Measurements from ENCODE around the gene AHNAK. TPM values are rescaled to one million over a fixed set of nuclear protein-coding genes. Genes with fewer than 3 reads are reported as not detected.

Gene AHNAK
- total and polyA plus RNA-seq, 8 donors, result 37.4 to 693 (median 554) TPM

DNA sequence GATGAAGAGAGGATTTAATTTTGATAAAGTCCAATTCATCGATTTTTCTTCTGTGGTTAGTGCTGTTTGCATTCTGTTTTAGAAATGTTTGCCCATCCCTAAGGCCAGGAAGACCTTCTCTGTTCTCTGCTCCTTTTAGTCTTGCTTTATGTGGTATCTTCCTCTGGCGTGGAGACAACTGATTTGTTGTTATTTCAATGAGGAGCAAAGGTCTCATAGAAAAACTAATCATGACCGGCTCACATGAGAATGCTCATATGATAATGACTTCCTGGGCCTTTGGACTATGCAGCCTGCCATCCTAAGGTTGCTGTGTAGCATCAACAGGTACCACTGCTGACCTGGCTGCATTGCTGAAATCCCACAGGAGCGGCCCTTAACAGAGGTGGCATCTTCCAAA, 108.0 kb downstream of the AHNAK start:
- H3K9me3 ChIP-seq, result no peaks in the 10 kb centered on the region
- WGBS, 5 donors, result 59 to 79% (median 67%) methylated on average over 4 of the region's 4 CpGs

DNA sequence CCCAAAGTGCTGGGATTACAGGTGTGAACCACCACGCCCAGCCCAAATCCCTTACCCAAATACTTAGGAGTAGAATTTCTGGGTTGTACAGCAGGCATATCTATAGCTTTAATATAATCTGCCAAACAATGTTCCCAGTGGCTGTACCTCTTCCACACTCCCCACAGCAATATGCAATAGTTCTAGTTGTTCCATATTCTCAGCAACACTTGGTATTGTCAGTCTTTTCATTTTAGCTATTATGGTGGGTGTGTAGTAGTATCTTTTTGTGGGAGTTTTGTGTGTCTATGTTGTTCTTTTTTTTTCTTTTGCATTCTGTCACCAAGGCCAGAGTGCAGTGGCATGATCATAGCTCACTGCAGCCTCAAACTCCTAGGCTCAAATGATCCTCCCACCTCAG, 109.0 kb downstream of the AHNAK start:
- intact Hi-C loops (cut with DNase I; ENCODE audit: low total_unique reads), result no loop called here
- no peaks in the 10 kb centered on the region for H3K36me3 ChIP-seq
- no peak for DNase-seq
- H3K4me3 ChIP-seq, result no peak overlapping the region
- 43 to 100% (median 84%) methylated on average over 1 of the region's 1 CpG for WGBS, 5 donors
- H3K4me1 ChIP-seq, result peaks cover 11 to 38% (median 25%) of the 10 kb centered on the region in 4 donors
- H3K27ac ChIP-seq, result peak overlapping the region in 1 of 5 donors; percentile 24
- TF ChIP-seq, protein P1, sequence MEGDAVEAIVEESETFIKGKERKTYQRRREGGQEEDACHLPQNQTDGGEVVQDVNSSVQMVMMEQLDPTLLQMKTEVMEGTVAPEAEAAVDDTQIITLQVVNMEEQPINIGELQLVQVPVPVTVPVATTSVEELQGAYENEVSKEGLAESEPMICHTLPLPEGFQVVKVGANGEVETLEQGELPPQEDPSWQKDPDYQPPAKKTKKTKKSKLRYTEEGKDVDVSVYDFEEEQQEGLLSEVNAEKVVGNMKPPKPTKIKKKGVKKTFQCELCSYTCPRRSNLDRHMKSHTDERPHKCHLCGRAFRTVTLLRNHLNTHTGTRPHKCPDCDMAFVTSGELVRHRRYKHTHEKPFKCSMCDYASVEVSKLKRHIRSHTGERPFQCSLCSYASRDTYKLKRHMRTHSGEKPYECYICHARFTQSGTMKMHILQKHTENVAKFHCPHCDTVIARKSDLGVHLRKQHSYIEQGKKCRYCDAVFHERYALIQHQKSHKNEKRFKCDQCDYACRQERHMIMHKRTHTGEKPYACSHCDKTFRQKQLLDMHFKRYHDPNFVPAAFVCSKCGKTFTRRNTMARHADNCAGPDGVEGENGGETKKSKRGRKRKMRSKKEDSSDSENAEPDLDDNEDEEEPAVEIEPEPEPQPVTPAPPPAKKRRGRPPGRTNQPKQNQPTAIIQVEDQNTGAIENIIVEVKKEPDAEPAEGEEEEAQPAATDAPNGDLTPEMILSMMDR (IDR thresholded peaks at IDR 0.05), result no peak
- TF ChIP-seq EP300 (IDR thresholded peaks at IDR 0.05), result no peak
- TF ChIP-seq POLR2A (IDR thresholded peaks at IDR 0.05), result no peak
- TF ChIP-seq POLR2AphosphoS5 (IDR thresholded peaks at IDR 0.05), result no peak
- H3K9me3 ChIP-seq, result no peaks in the 10 kb centered on the region
- no peaks in the 10 kb centered on the region for H3K27me3 ChIP-seq

More for the DNA sequence above, 108.0 kb downstream of the AHNAK start:
- TF ChIP-seq POLR2AphosphoS5 (IDR thresholded peaks at IDR 0.05) (no peak), EP300 (IDR thresholded peaks at IDR 0.05) (no peak), POLR2A (IDR thresholded peaks at IDR 0.05) (no peak)
- TF ChIP-seq, protein P1 (IDR thresholded peaks at IDR 0.05), result no peak
- DNase-seq, result no peak
- intact Hi-C loops (cut with DNase I; ENCODE audit: low total_unique reads), result no loop called here
- Histone ChIP-seq H3K27ac (peak overlapping the region in 1 of 5 donors; percentile 82), H3K4me3 (no peak overlapping the region), H3K36me3 (no peaks in the 10 kb centered on the region), H3K4me1 (peaks cover under 1 to 32% (median 20%) of the 10 kb centered on the region in 4 donors), H3K27me3 (no peaks in the 10 kb centered on the region)

DNA sequence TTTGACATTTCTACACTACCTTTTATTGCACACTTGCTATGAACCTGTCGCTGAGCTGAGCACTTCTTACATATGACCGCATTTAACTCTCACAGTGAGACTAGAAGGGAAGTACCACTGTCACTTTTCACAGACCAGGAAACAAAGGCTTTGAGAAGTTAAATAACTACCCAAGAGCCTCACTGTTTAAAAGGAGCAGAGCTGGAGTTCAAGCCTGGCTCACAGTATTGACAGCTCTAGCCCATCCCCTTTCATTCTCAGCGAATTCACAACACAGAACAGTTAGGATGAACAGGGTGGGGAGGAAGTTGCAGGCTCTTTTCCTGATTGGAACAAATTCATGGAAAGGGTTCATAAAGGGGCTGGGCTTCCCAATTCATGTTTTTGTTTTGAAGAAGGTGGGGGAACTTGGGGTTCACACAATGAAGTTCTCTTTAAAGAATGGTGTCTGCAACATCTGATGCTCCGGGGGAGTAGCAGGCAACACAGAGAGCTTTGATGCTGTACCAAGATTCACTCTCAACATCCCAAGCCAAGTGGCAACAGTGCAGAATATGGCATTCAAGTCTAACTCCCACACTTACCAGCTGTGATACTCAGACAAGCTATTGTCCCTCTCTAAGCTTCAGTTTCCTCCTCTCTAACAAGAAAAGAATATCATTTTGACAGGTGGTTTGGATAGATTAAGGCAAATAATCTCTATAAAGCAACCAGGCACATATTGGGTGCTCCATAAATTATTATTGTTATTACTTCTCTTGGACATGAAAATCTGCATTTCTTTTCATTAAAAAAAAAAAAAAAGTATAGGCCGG, 110.6 kb downstream of the AHNAK start:
- TF ChIP-seq EP300 (IDR thresholded peaks at IDR 0.05), result no peak
- TF ChIP-seq POLR2AphosphoS5 (IDR thresholded peaks at IDR 0.05), result no peak
- no peak for TF ChIP-seq POLR2A (IDR thresholded peaks at IDR 0.05)
- TF ChIP-seq, protein P1 (IDR thresholded peaks at IDR 0.05), result no peak
- intact Hi-C loops (cut with DNase I; ENCODE audit: low total_unique reads), result no loop called here
- peak overlapping the region in 2 of 5 donors; percentile 71 to 81 for H3K27ac ChIP-seq
- no peak overlapping the region for H3K4me3 ChIP-seq
- H3K36me3 ChIP-seq, result no peaks in the 10 kb centered on the region
- WGBS, 5 donors, result 61 to 72% (median 67%) methylated on average over 5 of the region's 5 CpGs
- DNase-seq, result no peak
- H3K4me1 ChIP-seq, result peaks cover 18 to 53% (median 35%) of the 10 kb centered on the region in 4 donors
- H3K27me3 ChIP-seq, result no peaks in the 10 kb centered on the region
- H3K9me3 ChIP-seq, result no peaks in the 10 kb centered on the region

DNA sequence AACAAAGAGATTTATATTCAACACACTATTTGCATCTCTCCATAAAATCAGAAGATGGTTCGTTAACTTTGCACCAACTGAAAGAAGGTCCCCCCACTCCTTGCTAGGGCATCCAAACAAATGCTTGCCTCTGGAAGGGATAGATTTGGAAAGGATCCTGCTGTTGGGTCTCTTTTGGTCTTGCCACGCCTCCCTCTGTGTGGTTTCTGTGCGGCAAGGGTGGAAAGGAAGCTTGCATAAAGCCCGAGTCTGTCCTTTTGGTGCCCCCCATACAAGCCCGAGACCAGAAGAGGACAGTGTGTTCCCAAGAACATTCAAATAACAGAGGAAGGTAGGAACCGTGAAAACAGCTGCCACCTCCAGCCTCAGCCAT, 112.7 kb downstream of the AHNAK start:
- TF ChIP-seq EP300 (IDR thresholded peaks at IDR 0.05) (no peak), POLR2A (IDR thresholded peaks at IDR 0.05) (no peak), POLR2AphosphoS5 (IDR thresholded peaks at IDR 0.05) (no peak)
- TF ChIP-seq, protein P1 (IDR thresholded peaks at IDR 0.05), result no peak
- DNase-seq, result no peak
- H3K9me3 ChIP-seq, result no peaks in the 10 kb centered on the region
- H3K27ac ChIP-seq, result peak overlapping the region in 4 of 5 donors; percentile 44 to 81 (median 64)
- H3K36me3 ChIP-seq, result no peaks in the 10 kb centered on the region
- 52 to 72% (median 60%) methylated on average over 6 of the region's 6 CpGs for WGBS, 5 donors
- peaks cover 14 to 53% (median 35%) of the 10 kb centered on the region in 4 donors for H3K4me1 ChIP-seq
- intact Hi-C loops (cut with DNase I; ENCODE audit: low total_unique reads), result no loop called here
- no peaks in the 10 kb centered on the region for H3K27me3 ChIP-seq
- no peak overlapping the region for H3K4me3 ChIP-seq

Measured in stomach (tissue), 9 donors.